WTC11 (cell line): ENCODE data around the gene SCN4A. TPM values are rescaled to one million over a fixed set of nuclear protein-coding genes. Genes with fewer than 3 reads are reported as not detected.

Experiments used
- ATAC-seq: fragments of 200-7000 bp; cut with Tn5 transposase; 2 replicates; pipeline ENCODE4 v1.10.0; 2021; ENCODE audit warnings: mild to moderate bottlenecking, moderate library complexity
- CTCF ChIA-PET: fragments of 300-600 bp; sonication (Branson Sonifier 250); formaldehyde crosslinking; loops from one replicate; lab custom pipeline; 2021; ENCODE audit warnings: antibody characterized with exemption; lab: Charles Lee
- POLR2A ChIA-PET: fragments of 350-600 bp; sonication (Branson Sonifier 250); formaldehyde crosslinking; loops from one replicate; lab custom pipeline; 2021; ENCODE audit warnings: antibody characterized with exemption; lab: Charles Lee
- DNase-seq: peaks from one replicate; pipeline ENCODE4 v3.0.0; 2021; ENCODE audit warnings: low spot score
- H3K27ac Mint-ChIP-seq: 2 replicates; pipeline ENCODE4 v1.8.0; 2021; ENCODE audit warnings: mixed read lengths
- H3K27me3 Mint-ChIP-seq: 2 replicates; pipeline ENCODE4 v1.8.0; 2021; ENCODE audit warnings: low read depth, mild to moderate bottlenecking, moderate library complexity, mixed read lengths
- H3K36me3 Mint-ChIP-seq: 2 replicates; pipeline ENCODE4 v1.8.0; 2021; ENCODE audit warnings: mixed read lengths
- H3K4me1 Mint-ChIP-seq: 2 replicates; pipeline ENCODE4 v1.8.0; 2022; ENCODE audit warnings: mixed read lengths
- H3K4me3 Mint-ChIP-seq: 2 replicates; pipeline ENCODE4 v1.8.0; 2021; ENCODE audit warnings: mild to moderate bottlenecking, moderate library complexity, mixed read lengths
- H3K9me3 Mint-ChIP-seq: 2 replicates; pipeline ENCODE4 v1.8.0; 2021; ENCODE audit warnings: mixed read lengths
- FOXJ3 ChIP-seq: sonication (generic); formaldehyde crosslinking; IDR thresholded peaks from 2 replicates; pipeline ENCODE4 v1.9.0; 2021; ENCODE audit warnings: missing genetic modification reagents, mild to moderate bottlenecking, borderline replicate concordance
- FOXK1 ChIP-seq: sonication (generic); formaldehyde crosslinking; IDR thresholded peaks from 2 replicates; pipeline ENCODE4 v1.8.0; 2022; ENCODE audit warnings: mild to moderate bottlenecking, moderate library complexity, missing genetic modification reagents
- GTF2I ChIP-seq: fragments of 250-450 bp; sonication (Bioruptor Pico); conservative IDR thresholded peaks from 2 replicates; pipeline ENCODE4 v1.4.0; 2021; ENCODE audit warnings: mild to moderate bottlenecking
- MXD4 ChIP-seq: fragments of 250-450 bp; sonication (Bioruptor Pico); IDR thresholded peaks from 2 replicates; pipeline ENCODE4 v1.8.0; 2021; ENCODE audit warnings: mild to moderate bottlenecking, moderate library complexity, borderline replicate concordance
- NFATC4 ChIP-seq: fragments of 250-450 bp; sonication (Bioruptor Pico); IDR thresholded peaks from 2 replicates; pipeline ENCODE4 v1.9.0; 2021; ENCODE audit warnings: mild to moderate bottlenecking
- NFE2L1 ChIP-seq: sonication (generic); formaldehyde crosslinking; IDR thresholded peaks from 2 replicates; pipeline ENCODE4 v1.8.1; 2023; ENCODE audit warnings: missing genetic modification reagents
- PRRX2 ChIP-seq: fragments of 250-450 bp; sonication (Bioruptor Pico); IDR thresholded peaks from 2 replicates; pipeline ENCODE4 v1.8.0; 2021; ENCODE audit warnings: mild to moderate bottlenecking
- TP53 ChIP-seq: sonication (generic); formaldehyde crosslinking; IDR thresholded peaks from 2 replicates; pipeline ENCODE4 v1.8.1; 2023; ENCODE audit warnings: mild to moderate bottlenecking, missing genetic modification reagents
- total RNA-seq: library from RNA; stranded (reverse); gene quantifications from 3 replicates; pipeline ENCODE4 v1.2.3, GENCODE V29; 2021
- TF ChIP-seq, protein P1 (sequence below): fragments of 250-450 bp; sonication (Bioruptor Pico); IDR thresholded peaks from 2 replicates; pipeline ENCODE4 v1.9.0; 2021; ENCODE audit warnings: mild to moderate bottlenecking, borderline replicate concordance
- TF ChIP-seq, protein P2 (sequence below): fragments of 250-450 bp; sonication (Bioruptor Pico); IDR thresholded peaks from 2 replicates; pipeline ENCODE4 v1.9.0; 2021; ENCODE audit warnings: mild to moderate bottlenecking
- TF ChIP-seq, protein P3 (sequence below): fragments of 200-600 bp; IDR thresholded peaks from 2 replicates; pipeline ENCODE4 v1.8.0; 2022; ENCODE audit warnings: antibody characterized with exemption
- TF ChIP-seq, protein P4 (sequence below): sonication (generic); formaldehyde crosslinking; IDR thresholded peaks from 2 replicates; pipeline ENCODE4 v1.8.0; 2023; ENCODE audit warnings: mild to moderate bottlenecking, missing genetic modification reagents
- TF ChIP-seq, protein P5 (sequence below): fragments of 250-450 bp; sonication (Bioruptor Pico); IDR thresholded peaks from 2 replicates; pipeline ENCODE4 v1.9.0; 2021; ENCODE audit warnings: moderate library complexity, mild to moderate bottlenecking, inconsistent platforms, borderline replicate concordance
- TF ChIP-seq, protein P6 (sequence below): sonication (generic); formaldehyde crosslinking; IDR thresholded peaks from 2 replicates; pipeline ENCODE4 v1.8.1; 2022; ENCODE audit warnings: missing genetic modification reagents, borderline replicate concordance
- TF ChIP-seq, protein P7 (sequence below): sonication (generic); formaldehyde crosslinking; IDR thresholded peaks from 2 replicates; pipeline ENCODE4 v1.8.0; 2023; ENCODE audit warnings: missing genetic modification reagents

The SCN4A gene
- total RNA-seq, 1 experiment from 2014 or later: 5.8 TPM

DNA sequence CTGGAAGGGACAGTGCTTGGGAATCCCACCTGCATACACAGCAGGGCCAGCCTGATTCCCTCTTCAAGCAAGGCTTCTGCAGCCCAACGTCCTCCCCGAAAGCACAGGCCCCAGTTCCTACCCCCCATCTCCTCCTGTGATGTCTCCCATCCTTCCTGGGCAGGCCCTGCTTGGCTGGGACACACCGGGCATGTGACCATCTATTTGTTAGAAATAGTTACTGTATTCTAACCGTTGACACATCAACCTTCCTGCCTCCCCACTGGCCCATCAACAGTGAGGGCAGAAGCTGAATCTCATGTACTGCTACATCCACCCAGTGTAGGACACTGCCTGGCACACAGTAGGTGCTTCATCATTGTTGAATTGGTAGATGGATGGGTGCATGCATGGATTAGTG, 36.1 kb upstream of the SCN4A start (continued):
- TF ChIP-seq, protein P1, sequence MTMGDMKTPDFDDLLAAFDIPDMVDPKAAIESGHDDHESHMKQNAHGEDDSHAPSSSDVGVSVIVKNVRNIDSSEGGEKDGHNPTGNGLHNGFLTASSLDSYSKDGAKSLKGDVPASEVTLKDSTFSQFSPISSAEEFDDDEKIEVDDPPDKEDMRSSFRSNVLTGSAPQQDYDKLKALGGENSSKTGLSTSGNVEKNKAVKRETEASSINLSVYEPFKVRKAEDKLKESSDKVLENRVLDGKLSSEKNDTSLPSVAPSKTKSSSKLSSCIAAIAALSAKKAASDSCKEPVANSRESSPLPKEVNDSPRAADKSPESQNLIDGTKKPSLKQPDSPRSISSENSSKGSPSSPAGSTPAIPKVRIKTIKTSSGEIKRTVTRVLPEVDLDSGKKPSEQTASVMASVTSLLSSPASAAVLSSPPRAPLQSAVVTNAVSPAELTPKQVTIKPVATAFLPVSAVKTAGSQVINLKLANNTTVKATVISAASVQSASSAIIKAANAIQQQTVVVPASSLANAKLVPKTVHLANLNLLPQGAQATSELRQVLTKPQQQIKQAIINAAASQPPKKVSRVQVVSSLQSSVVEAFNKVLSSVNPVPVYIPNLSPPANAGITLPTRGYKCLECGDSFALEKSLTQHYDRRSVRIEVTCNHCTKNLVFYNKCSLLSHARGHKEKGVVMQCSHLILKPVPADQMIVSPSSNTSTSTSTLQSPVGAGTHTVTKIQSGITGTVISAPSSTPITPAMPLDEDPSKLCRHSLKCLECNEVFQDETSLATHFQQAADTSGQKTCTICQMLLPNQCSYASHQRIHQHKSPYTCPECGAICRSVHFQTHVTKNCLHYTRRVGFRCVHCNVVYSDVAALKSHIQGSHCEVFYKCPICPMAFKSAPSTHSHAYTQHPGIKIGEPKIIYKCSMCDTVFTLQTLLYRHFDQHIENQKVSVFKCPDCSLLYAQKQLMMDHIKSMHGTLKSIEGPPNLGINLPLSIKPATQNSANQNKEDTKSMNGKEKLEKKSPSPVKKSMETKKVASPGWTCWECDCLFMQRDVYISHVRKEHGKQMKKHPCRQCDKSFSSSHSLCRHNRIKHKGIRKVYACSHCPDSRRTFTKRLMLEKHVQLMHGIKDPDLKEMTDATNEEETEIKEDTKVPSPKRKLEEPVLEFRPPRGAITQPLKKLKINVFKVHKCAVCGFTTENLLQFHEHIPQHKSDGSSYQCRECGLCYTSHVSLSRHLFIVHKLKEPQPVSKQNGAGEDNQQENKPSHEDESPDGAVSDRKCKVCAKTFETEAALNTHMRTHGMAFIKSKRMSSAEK (CRISPR knock-in tag): no peak
- TF ChIP-seq MXD4 (CRISPR knock-in tag): no peak
- TF ChIP-seq NFE2L1: no peak
- no peak for TF ChIP-seq GTF2I (CRISPR knock-in tag)
- TF ChIP-seq TP53 (CRISPR knock-in tag): no peak
- no peak for TF ChIP-seq NFATC4 (CRISPR knock-in tag)
- TF ChIP-seq, protein P2, sequence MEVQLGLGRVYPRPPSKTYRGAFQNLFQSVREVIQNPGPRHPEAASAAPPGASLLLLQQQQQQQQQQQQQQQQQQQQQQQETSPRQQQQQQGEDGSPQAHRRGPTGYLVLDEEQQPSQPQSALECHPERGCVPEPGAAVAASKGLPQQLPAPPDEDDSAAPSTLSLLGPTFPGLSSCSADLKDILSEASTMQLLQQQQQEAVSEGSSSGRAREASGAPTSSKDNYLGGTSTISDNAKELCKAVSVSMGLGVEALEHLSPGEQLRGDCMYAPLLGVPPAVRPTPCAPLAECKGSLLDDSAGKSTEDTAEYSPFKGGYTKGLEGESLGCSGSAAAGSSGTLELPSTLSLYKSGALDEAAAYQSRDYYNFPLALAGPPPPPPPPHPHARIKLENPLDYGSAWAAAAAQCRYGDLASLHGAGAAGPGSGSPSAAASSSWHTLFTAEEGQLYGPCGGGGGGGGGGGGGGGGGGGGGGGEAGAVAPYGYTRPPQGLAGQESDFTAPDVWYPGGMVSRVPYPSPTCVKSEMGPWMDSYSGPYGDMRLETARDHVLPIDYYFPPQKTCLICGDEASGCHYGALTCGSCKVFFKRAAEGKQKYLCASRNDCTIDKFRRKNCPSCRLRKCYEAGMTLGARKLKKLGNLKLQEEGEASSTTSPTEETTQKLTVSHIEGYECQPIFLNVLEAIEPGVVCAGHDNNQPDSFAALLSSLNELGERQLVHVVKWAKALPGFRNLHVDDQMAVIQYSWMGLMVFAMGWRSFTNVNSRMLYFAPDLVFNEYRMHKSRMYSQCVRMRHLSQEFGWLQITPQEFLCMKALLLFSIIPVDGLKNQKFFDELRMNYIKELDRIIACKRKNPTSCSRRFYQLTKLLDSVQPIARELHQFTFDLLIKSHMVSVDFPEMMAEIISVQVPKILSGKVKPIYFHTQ (CRISPR knock-in tag): no peak
- no peak for TF ChIP-seq FOXJ3

DNA sequence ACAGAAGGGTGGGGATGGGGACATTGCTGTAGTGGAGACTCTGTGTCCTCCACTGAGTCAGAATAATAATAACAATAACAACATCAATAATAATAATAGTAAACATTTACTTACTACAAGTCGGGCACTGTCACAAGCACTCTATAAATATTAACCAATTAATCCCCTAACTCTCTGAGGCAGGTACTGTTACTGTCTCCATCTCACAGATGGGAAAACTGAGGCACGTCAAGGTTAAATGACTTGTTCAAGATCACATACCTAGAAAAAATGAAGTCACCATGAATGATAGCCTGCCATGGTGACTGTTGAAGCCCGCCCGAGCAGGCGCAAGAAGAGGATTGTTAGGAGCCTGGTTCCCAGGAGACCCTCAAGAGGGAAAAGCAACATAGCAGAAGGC, 35.6 kb upstream of the SCN4A start:
- CTCF ChIA-PET: interaction anchor here (1.5 to 3.2 kb wide), 2 partner anchors 9 to 18 kb away, joined by 6 to 13 read pairs; no protein-coding TSS in a partner anchor

More for the DNA sequence above, 35.6 kb upstream of the SCN4A start:
- no peaks in the 10 kb centered on the region for H3K36me3 Mint-ChIP-seq
- H3K27ac Mint-ChIP-seq: no peak overlapping the region
- POLR2A ChIA-PET: interaction anchor here (0.6 kb wide), 1 partner anchor 1019 kb away, joined by 3 read pairs; no protein-coding TSS in a partner anchor
- H3K4me1 Mint-ChIP-seq: peaks cover 18% of the 10 kb centered on the region
- TF ChIP-seq GTF2I (CRISPR knock-in tag) (no peak), PRRX2 (no peak), FOXK1 (CRISPR knock-in tag) (no peak)
- TF ChIP-seq, protein P3, sequence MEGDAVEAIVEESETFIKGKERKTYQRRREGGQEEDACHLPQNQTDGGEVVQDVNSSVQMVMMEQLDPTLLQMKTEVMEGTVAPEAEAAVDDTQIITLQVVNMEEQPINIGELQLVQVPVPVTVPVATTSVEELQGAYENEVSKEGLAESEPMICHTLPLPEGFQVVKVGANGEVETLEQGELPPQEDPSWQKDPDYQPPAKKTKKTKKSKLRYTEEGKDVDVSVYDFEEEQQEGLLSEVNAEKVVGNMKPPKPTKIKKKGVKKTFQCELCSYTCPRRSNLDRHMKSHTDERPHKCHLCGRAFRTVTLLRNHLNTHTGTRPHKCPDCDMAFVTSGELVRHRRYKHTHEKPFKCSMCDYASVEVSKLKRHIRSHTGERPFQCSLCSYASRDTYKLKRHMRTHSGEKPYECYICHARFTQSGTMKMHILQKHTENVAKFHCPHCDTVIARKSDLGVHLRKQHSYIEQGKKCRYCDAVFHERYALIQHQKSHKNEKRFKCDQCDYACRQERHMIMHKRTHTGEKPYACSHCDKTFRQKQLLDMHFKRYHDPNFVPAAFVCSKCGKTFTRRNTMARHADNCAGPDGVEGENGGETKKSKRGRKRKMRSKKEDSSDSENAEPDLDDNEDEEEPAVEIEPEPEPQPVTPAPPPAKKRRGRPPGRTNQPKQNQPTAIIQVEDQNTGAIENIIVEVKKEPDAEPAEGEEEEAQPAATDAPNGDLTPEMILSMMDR: no peak
- TF ChIP-seq, protein P4, sequence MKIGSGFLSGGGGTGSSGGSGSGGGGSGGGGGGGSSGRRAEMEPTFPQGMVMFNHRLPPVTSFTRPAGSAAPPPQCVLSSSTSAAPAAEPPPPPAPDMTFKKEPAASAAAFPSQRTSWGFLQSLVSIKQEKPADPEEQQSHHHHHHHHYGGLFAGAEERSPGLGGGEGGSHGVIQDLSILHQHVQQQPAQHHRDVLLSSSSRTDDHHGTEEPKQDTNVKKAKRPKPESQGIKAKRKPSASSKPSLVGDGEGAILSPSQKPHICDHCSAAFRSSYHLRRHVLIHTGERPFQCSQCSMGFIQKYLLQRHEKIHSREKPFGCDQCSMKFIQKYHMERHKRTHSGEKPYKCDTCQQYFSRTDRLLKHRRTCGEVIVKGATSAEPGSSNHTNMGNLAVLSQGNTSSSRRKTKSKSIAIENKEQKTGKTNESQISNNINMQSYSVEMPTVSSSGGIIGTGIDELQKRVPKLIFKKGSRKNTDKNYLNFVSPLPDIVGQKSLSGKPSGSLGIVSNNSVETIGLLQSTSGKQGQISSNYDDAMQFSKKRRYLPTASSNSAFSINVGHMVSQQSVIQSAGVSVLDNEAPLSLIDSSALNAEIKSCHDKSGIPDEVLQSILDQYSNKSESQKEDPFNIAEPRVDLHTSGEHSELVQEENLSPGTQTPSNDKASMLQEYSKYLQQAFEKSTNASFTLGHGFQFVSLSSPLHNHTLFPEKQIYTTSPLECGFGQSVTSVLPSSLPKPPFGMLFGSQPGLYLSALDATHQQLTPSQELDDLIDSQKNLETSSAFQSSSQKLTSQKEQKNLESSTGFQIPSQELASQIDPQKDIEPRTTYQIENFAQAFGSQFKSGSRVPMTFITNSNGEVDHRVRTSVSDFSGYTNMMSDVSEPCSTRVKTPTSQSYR (CRISPR knock-in tag): no peak
- TF ChIP-seq, protein P5, sequence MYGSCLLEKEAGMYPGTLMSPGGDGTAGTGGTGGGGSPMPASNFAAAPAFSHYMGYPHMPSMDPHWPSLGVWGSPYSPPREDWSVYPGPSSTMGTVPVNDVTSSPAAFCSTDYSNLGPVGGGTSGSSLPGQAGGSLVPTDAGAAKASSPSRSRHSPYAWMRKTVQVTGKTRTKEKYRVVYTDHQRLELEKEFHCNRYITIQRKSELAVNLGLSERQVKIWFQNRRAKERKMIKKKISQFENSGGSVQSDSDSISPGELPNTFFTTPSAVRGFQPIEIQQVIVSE (CRISPR knock-in tag): no peak
- TF ChIP-seq, protein P6, sequence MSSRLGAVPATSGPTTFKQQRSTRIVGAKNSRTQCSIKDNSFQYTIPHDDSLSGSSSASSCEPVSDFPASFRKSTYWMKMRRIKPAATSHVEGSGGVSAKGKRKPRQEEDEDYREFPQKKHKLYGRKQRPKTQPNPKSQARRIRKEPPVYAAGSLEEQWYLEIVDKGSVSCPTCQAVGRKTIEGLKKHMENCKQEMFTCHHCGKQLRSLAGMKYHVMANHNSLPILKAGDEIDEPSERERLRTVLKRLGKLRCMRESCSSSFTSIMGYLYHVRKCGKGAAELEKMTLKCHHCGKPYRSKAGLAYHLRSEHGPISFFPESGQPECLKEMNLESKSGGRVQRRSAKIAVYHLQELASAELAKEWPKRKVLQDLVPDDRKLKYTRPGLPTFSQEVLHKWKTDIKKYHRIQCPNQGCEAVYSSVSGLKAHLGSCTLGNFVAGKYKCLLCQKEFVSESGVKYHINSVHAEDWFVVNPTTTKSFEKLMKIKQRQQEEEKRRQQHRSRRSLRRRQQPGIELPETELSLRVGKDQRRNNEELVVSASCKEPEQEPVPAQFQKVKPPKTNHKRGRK (CRISPR knock-in tag): no peak
- TF ChIP-seq, protein P7, sequence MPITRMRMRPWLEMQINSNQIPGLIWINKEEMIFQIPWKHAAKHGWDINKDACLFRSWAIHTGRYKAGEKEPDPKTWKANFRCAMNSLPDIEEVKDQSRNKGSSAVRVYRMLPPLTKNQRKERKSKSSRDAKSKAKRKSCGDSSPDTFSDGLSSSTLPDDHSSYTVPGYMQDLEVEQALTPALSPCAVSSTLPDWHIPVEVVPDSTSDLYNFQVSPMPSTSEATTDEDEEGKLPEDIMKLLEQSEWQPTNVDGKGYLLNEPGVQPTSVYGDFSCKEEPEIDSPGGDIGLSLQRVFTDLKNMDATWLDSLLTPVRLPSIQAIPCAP (CRISPR knock-in tag): no peak
- H3K4me3 Mint-ChIP-seq: no peak overlapping the region
- no peak for DNase-seq
- no peaks in the 10 kb centered on the region; the same call in 1 of the 2 replicates for H3K27me3 Mint-ChIP-seq
- no peaks in the 10 kb centered on the region for H3K9me3 Mint-ChIP-seq
- ATAC-seq: no peak
